Psoas muscle (tissue), 8 donors: ENCODE data around the gene KCNMA1. TPM values are rescaled to one million over a fixed set of nuclear protein-coding genes. Genes with fewer than 3 reads are reported as not detected.
A peak's percentile ranks its signal among the peaks of the same experiment; 100 is the strongest.

Source experiments
- ATAC-seq, 4 donors: fragments of 200-7000 bp; cut with Tn5 transposase; one replicate each; pipeline ENCODE4 v1.9.1; 2020; ENCODE audit warnings: moderate library complexity in 3 of 4, mild to moderate bottlenecking in 2 of 4
- DNase-seq, 2 donors: peaks; one replicate each; pipeline ENCODE4 v3.0.0-alpha.2; 2020
- H3K27ac ChIP-seq: fragments of 200-600 bp; one replicate; pipeline ENCODE4 v1.8.0; 2022
- H3K27me3 ChIP-seq, 3 donors: fragments of 200-600 bp in 1 of 3; one replicate each; pipeline versions ENCODE4 v1.6.1 to v1.8.0; 2013 to 2022; ENCODE audit warnings: low read length in 2 of 3, mild to moderate bottlenecking in 2 of 3, moderate library complexity in 1 of 3; ENCODE audit not compliant: insufficient read depth in 3 of 3
- H3K36me3 ChIP-seq, 2 donors: fragments of 200-600 bp in 1 of 2; one replicate each; pipeline versions ENCODE4 v1.6.1 to v1.8.0; 2013 to 2022; ENCODE audit warnings: low read depth in 1 of 2, mild to moderate bottlenecking in 1 of 2, moderate library complexity in 1 of 2; ENCODE audit not compliant: insufficient read depth in 1 of 2
- H3K4me1 ChIP-seq: fragments of 200-600 bp; one replicate; pipeline ENCODE4 v1.8.0; 2022
- H3K4me3 ChIP-seq: fragments of 200-600 bp; one replicate; pipeline ENCODE4 v1.8.0; 2022; ENCODE audit warnings: mild to moderate bottlenecking
- H3K9me3 ChIP-seq: fragments of 200-600 bp; one replicate; pipeline ENCODE4 v1.8.0; 2022
- CTCF ChIP-seq: fragments of 200-600 bp; IDR thresholded peaks from one replicate; pipeline ENCODE4 v1.8.0; 2022; ENCODE audit warnings: antibody characterized with exemption
- WGBS, 3 donors: extraction: QIAGEN DNeasy Blood & Tissue Kit; methylation state at CpG; one replicate each; pipeline versions ENCODE4 v1.1.6 to v1.1.7; 2013; 5-methylcytosine and 5-hydroxymethylcytosine counted together
- intact Hi-C, 2 donors: fragments of 100-400 bp; cut with DNase I; formaldehyde crosslinking; loops; one replicate each; pipeline versions ENCODE4 v1.11.0 to v1.14.2; 2022
- polyA plus RNA-seq, 3 donors: library from polyadenylated mRNA; stranded (reverse); fragments of 200-250 nt; gene quantifications; one replicate each; pipeline ENCODE4 v1.2.3, GENCODE V29; 2013
- total RNA-seq, 4 donors: library from RNA; stranded (reverse); fragmentation: NEBNext Ultra II Directional in 2 of 4; extraction: Animal tissue kit (Norgen Biotek cat#: 25700) in 2 of 4; gene quantifications; one replicate each; pipeline versions ENCODE4 v1.2.1 to v1.2.4, GENCODE V29; 2021 to 2023
- donor health status: healthy with polysubstance abuse.
- donor health status: DM: no; HTN: no; CAD: no; lungs with moderate emphysema.
- donor health status: Bipolar disorder and iron deficiency.
- donor health status: healthy.
- donor health status: DM: yes; HTN: yes; CAD: no.
- donor health status: DM: no; HTN: no; CAD: no.
- donor health status: DM: no; HTN: no; CAD: no.
- donor health status: DM: yes; HTN: yes; CAD: no.

The KCNMA1 gene
- total and polyA plus RNA-seq, 7 donors, result 7.9 to 53.0 (median 41.9) TPM

DNA sequence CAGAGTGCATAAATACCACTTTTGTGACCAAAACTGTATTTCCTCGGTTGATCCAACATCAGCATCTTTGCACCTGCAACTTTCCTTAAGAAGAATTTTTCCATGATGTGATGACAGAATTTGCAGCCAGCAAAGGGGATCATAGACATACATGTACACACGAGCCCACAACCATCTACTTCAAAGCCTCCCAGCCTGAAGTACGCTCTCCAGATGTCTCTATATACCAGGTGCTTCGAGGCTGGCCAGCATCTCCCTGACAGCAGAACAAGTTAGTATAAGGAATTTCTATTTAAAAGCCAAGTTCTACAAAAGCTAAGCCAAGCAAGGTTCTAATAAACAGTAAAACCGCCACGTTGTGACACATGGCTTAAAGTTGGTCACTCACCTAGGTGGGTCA, 328.5 kb downstream of the KCNMA1 start:
- H3K4me1 ChIP-seq, result no peaks in the 10 kb centered on the region
- H3K36me3 ChIP-seq, result no peaks in the 10 kb centered on the region
- 73 to 81% (median 76%) methylated on average over 6 of the region's 6 CpGs for WGBS, 3 donors
- no peak for TF ChIP-seq CTCF
- H3K27me3 ChIP-seq, result peaks cover 0 to 1% (median 0%) of the 10 kb centered on the region in 3 donors
- ATAC-seq (no peak), DNase-seq (no peak)
- H3K27ac ChIP-seq, result no peak overlapping the region
- H3K4me3 ChIP-seq, result no peak overlapping the region
- H3K9me3 ChIP-seq, result no peaks in the 10 kb centered on the region
- intact Hi-C loops, result no loop called here

DNA sequence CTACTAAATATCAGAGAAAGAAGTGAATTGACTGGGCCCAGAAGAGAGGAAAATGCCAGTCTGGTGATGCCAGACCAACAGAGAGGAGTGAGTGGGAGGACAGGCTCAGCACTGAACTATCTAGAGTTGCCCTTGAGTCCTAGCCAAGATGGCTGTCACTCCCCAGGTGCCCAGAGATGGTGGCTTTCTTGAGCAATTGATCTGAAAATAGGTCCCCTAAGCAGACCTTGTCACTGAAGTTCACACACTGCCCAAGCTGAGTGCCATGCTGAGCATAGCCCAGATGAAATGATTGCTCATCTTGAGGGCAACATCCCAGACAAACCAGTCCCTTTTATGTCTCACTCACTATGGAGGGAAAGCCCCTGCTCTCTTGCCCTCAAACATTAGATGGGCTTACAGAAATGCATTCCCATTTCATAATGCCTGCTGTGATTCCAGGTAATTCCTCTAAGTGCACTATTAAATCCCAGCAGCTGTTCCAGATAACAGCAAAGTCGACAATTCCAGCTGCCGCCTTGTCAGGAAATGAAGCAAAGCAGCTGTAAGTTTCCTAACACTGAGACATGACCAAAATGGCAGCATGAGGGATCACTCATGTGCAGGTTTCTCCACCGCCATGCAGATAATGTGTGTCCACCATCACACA, 329.4 kb downstream of the KCNMA1 start:
- Histone ChIP-seq H3K27me3 (peaks cover 0 to 1% (median 0%) of the 10 kb centered on the region in 3 donors), H3K27ac (no peak overlapping the region), H3K4me1 (no peaks in the 10 kb centered on the region), H3K36me3 (no peaks in the 10 kb centered on the region), H3K9me3 (no peaks in the 10 kb centered on the region), H3K4me3 (no peak overlapping the region)
- 54 to 64% (median 61%) methylated on average over 3 of the region's 3 CpGs for WGBS, 3 donors
- TF ChIP-seq CTCF, result no peak
- intact Hi-C loops, result no loop called here
- ATAC-seq (peak; percentile 51 to 94 (median 79)), DNase-seq (no peak)

GRCh38 chr10:77306666-77307065, 330.9 kb downstream of the KCNMA1 start:
- 78 to 94% (median 93%) methylated on average over 4 of the region's 4 CpGs for WGBS, 3 donors
- Histone ChIP-seq H3K4me1 (no peaks in the 10 kb centered on the region), H3K27ac (no peak overlapping the region), H3K36me3 (no peaks in the 10 kb centered on the region), H3K4me3 (no peak overlapping the region), H3K9me3 (no peaks in the 10 kb centered on the region), H3K27me3 (peaks cover 0 to 1% (median 0%) of the 10 kb centered on the region in 3 donors)
- intact Hi-C loops, result no loop called here
- TF ChIP-seq CTCF, result no peak
- DNase-seq, result no peak
- ATAC-seq, result no peak

DNA sequence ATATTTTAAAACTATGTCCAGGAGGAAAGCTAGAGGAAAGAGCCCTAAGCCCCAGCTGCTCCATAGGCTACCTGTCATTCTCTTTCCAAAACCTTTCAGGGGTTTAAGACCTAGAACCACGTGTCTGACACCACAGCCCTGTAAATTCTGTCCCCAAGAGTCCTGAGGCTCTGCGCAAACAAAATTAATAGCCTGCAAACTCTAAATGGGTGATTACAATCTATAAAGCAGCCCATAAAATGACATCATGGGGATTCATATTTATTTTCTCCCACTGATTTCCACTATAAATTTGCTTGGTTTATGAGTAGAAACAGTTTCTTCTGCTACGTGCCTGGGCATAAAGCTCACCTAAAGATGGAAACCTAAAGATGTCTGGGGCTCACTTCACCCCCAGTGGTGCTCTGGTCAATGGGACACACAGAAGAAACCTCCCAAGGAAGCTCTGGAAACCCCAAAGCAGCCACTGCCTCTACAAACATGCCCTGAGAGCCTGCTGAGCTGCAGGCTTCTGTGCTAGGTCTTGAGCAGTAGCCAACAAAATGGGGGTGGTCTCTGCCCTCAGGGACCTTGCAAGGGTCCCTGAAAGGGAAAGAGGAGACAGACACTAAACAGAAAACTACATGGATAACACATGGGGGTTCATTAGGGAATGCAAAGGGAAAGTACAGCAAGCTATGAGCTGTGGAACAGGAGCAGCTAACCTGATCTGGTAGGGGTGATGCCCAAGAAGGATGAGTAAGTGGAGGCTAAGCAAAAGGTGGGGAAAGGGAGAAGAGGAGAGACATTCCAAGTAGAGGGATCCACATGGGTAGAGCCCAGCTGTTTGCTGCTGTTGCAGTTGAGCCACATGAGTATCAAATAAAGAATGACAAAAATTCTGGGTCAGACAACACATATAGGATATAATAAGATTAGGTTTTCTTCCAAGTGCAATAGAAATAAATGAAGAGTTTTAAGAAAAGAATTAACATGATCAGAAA, 331.7 kb downstream of the KCNMA1 start:
- intact Hi-C loops, result no loop called here

More for the DNA sequence above, 331.7 kb downstream of the KCNMA1 start:
- no peaks in the 10 kb centered on the region for H3K9me3 ChIP-seq
- ATAC-seq (no peak), DNase-seq (no peak)
- H3K4me1 ChIP-seq, result no peaks in the 10 kb centered on the region
- no peak for TF ChIP-seq CTCF
- H3K27me3 ChIP-seq, result peaks cover 0 to 1% (median 0%) of the 10 kb centered on the region in 3 donors
- no peak overlapping the region for H3K4me3 ChIP-seq
- H3K27ac ChIP-seq, result no peak overlapping the region
- WGBS, 3 donors, result 81 to 91% (median 84%) methylated on average over 3 of the region's 3 CpGs
- H3K36me3 ChIP-seq, result no peaks in the 10 kb centered on the region
